Left ventricle myocardium inferior (tissue), 1 donor: ENCODE results near the gene CCDC61. TPM values are rescaled to one million over a fixed set of nuclear protein-coding genes. Genes with fewer than 3 reads are reported as not detected.

ENCODE experiments used
- DNase-seq: peaks from one replicate; pipeline ENCODE4 v3.0.0-alpha.2; 2020
- H3K27ac ChIP-seq: fragments of 200-600 bp; replicated peaks from 2 replicates; pipeline ENCODE4 v1.8.0; 2021
- H3K27me3 ChIP-seq: fragments of 200-600 bp; 2 replicates; pipeline ENCODE4 v1.8.0; 2021; ENCODE audit warnings: low read depth
- H3K36me3 ChIP-seq: fragments of 200-600 bp; 2 replicates; pipeline ENCODE4 v1.8.0; 2021
- H3K4me1 ChIP-seq: fragments of 200-600 bp; 2 replicates; pipeline ENCODE4 v1.8.0; 2021
- H3K4me3 ChIP-seq: fragments of 200-600 bp; 2 replicates; pipeline ENCODE4 v1.8.0; 2021; ENCODE audit warnings: mild to moderate bottlenecking, moderate library complexity
- H3K9me3 ChIP-seq: fragments of 200-600 bp; replicated peaks from 2 replicates; pipeline ENCODE4 v1.8.0; 2021
- CTCF ChIP-seq: fragments of 200-600 bp; IDR thresholded peaks from 2 replicates; pipeline ENCODE4 v1.8.0; 2021; ENCODE audit warnings: antibody characterized with exemption, mild to moderate bottlenecking, borderline replicate concordance
- intact Hi-C: fragments of 100-400 bp; cut with micrococcal nuclease; formaldehyde crosslinking; loops from one replicate; pipeline ENCODE4 v1.11.0; 2022
- total RNA-seq: library from RNA; stranded (reverse); fragmentation: NEBNext Ultra II Directional; extraction: Animal tissue kit (Norgen Biotek cat#: 25700); gene quantifications from one replicate; pipeline ENCODE4 v1.2.1, GENCODE V29; 2021
- donor health status: DM: no; HTN: yes; CAD: no; lungs with severe emphysema.

Gene CCDC61
- total RNA-seq, 1 donor from 2014 or later: 8.7 TPM

- intact Hi-C loops: loop anchor here (10.0 kb wide), 1 partner anchor 85 kb away; the partner anchor contains the start of gene NANOS2
- Histone ChIP-seq H3K36me3 (peaks cover 20% of the 10 kb centered on the region), H3K27me3 (peaks cover 28% of the 10 kb centered on the region), H3K9me3 (no peaks in the 10 kb centered on the region), H3K4me3 (no peak overlapping the region), H3K27ac (no peak overlapping the region), H3K4me1 (peaks cover 27% of the 10 kb centered on the region)
- no peak for TF ChIP-seq CTCF
- no peak for DNase-seq
Observed at GRCh38 chr19:45999653-46000121, 4.4 kb downstream of the CCDC61 start.

GRCh38 chr19:46000491-46001246 is 5.4 kb downstream of the CCDC61 start:
- peaks cover 20% of the 10 kb centered on the region for H3K36me3 ChIP-seq
- H3K4me3 ChIP-seq: peak overlapping the region; percentile 36
- H3K4me1 ChIP-seq: peaks cover 22% of the 10 kb centered on the region
- no peak for TF ChIP-seq CTCF
- H3K9me3 ChIP-seq: no peaks in the 10 kb centered on the region
- no peak overlapping the region for H3K27ac ChIP-seq
- peaks cover 28% of the 10 kb centered on the region for H3K27me3 ChIP-seq
- intact Hi-C loops: loop anchor here (10.0 kb wide), 1 partner anchor 86 kb away; the partner anchor contains the start of gene NANOS2
- DNase-seq: peak; percentile 33

GRCh38 chr19:46002678-46003275 is 7.5 kb downstream of the CCDC61 start:
- Histone ChIP-seq H3K27me3 (peaks cover 28% of the 10 kb centered on the region), H3K9me3 (no peaks in the 10 kb centered on the region), H3K4me3 (no peak overlapping the region), H3K27ac (no peak overlapping the region), H3K4me1 (peaks cover 12% of the 10 kb centered on the region), H3K36me3 (peaks cover 27% of the 10 kb centered on the region)
- intact Hi-C loops: loop anchor here (10.0 kb wide), 1 partner anchor 88 kb away; the partner anchor contains the start of gene NANOS2
- TF ChIP-seq CTCF: no peak
- DNase-seq: no peak

- TF ChIP-seq CTCF: no peak
- peaks cover 31% of the 10 kb centered on the region for H3K36me3 ChIP-seq
- H3K27me3 ChIP-seq: peaks cover 9% of the 10 kb centered on the region
- no peak overlapping the region for H3K27ac ChIP-seq
- no peaks in the 10 kb centered on the region for H3K9me3 ChIP-seq
- intact Hi-C loops: loop anchor here (10.0 kb wide), 1 partner anchor 92 kb away; the partner anchor contains the start of gene NANOS2
- no peak overlapping the region for H3K4me3 ChIP-seq
- DNase-seq: no peak
- no peaks in the 10 kb centered on the region for H3K4me1 ChIP-seq
Observed at GRCh38 chr19:46006411-46006810, 11.1 kb downstream of the CCDC61 start.

GRCh38 chr19:46009530-46010510 is 14.6 kb downstream of the CCDC61 start:
- Histone ChIP-seq H3K27me3 (peaks cover 43% of the 10 kb centered on the region), H3K4me3 (no peak overlapping the region), H3K27ac (no peak overlapping the region), H3K36me3 (peaks cover 19% of the 10 kb centered on the region), H3K4me1 (peaks cover 5% of the 10 kb centered on the region), H3K9me3 (no peaks in the 10 kb centered on the region)
- peak; percentile 61 for DNase-seq
- peak; percentile 86 for TF ChIP-seq CTCF
- intact Hi-C loops: loop anchor here (10.0 kb wide), 1 partner anchor 95 kb away; the partner anchor contains the start of gene NANOS2
